NB4 (cell line): ENCODE measurements around the gene TSPAN5.
"Not testable (repeated sequence)": the region's sequence is repeated elsewhere in the genome, so short reads cannot be mapped to it uniquely, and the experiment has no call there.

Experiments
- DNase-seq: peaks from one replicate; pipeline ENCODE4 v3.0.0; 2010; ENCODE audit warnings: low read depth
- H3K4me3 ChIP-seq: one replicate; pipeline ENCODE4 v1.5.1; 2011; ENCODE audit warnings: mild to moderate bottlenecking, low read depth, low read length, moderate library complexity
- MYC ChIP-seq: IDR thresholded peaks from 2 replicates; pipeline ENCODE4 v1.6.1; 2011; ENCODE audit warnings: low read depth, low read length
- POLR2A ChIP-seq: IDR thresholded peaks from 2 replicates; pipeline ENCODE4 v1.6.1; 2011; ENCODE audit warnings: mild to moderate bottlenecking; ENCODE audit not compliant: insufficient read length; ENCODE audit errors: extremely low read depth
- TF ChIP-seq, protein P1 (sequence below): IDR thresholded peaks from 2 replicates; pipeline ENCODE4 v1.6.1; 2011; ENCODE audit warnings: low read depth, low read length
- TF ChIP-seq, protein P2 (sequence below): IDR thresholded peaks from one replicate; pipeline ENCODE4 v1.5.1; 2012; ENCODE audit warnings: low read depth, low read length

The TSPAN5 gene

DNA sequence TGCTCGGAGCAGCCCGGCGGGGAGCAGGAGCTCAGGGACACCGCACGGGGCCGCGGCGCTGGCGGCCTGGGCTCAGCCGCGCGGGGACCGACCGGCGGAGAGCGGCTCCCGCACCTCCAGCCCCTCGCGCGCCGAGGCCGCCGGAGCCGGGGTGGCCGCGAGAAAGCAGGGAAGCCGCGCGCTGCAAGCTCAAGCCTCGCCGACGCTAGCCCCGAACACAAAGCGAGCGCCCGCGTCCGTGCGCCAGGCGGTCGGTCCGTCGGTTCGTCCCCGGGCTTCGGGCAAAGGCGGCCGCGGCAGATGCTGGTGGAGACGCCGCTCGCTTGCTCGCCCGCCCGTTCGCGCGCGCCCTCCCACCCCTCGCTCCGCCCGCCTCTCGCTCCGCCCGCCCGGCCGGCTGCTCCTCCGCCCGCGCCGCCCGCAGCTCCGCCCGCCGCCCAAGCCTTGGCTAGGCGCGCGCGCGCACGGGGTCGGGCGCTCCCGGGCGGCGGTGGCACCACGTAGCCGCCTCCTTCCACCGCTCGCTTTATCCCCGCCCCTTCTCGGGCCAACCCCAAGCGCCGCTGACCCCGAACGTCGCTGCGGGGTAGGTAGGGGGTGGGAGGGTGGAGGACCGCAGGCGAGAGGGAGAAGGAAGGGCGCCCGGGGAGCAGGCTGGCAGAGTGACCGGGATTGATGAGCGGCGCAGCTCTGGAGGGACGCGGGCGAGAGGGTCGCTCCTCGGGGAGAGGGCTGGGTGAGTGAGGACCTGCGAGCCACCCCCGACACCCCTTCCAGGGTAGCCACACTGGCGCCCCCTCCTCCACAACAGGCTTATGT, at the start of gene TSPAN5:
TSS of gene TSPAN5 (minus strand) at position 325 of the 819 bp plus-strand sequence.
- peak within 1 kb of the TSS; percentile 46 for H3K4me3 ChIP-seq
- DNase-seq, result peak; percentile 77
- TF ChIP-seq POLR2A (no peak), MYC (no peak)
- TF ChIP-seq, protein P1, sequence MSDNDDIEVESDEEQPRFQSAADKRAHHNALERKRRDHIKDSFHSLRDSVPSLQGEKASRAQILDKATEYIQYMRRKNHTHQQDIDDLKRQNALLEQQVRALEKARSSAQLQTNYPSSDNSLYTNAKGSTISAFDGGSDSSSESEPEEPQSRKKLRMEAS, result no peak

DNA sequence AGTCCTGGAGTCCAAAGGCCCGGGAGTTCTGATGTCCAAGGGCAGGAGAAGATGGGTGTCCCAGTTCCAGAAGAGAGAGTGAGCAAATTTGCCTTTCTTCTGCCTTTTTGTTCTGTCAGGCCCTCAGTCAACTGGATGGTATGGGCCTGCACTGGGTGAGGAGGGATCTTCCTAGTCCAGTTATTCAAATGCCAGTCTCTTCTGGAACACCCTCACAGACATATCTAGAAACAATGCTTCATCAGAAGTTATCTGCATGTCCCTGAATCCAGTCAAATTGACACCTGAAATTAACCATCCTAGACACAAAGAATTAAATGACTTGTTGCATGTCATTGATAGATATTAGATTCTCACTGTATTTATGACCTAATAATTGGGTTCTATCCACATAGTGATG, 48.5 kb upstream of the TSPAN5 start:
- TF ChIP-seq MYC (no peak), POLR2A (no peak)
- TF ChIP-seq, protein P2, sequence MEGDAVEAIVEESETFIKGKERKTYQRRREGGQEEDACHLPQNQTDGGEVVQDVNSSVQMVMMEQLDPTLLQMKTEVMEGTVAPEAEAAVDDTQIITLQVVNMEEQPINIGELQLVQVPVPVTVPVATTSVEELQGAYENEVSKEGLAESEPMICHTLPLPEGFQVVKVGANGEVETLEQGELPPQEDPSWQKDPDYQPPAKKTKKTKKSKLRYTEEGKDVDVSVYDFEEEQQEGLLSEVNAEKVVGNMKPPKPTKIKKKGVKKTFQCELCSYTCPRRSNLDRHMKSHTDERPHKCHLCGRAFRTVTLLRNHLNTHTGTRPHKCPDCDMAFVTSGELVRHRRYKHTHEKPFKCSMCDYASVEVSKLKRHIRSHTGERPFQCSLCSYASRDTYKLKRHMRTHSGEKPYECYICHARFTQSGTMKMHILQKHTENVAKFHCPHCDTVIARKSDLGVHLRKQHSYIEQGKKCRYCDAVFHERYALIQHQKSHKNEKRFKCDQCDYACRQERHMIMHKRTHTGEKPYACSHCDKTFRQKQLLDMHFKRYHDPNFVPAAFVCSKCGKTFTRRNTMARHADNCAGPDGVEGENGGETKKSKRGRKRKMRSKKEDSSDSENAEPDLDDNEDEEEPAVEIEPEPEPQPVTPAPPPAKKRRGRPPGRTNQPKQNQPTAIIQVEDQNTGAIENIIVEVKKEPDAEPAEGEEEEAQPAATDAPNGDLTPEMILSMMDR, result no peak
- TF ChIP-seq, protein P1, result no peak
- no peak for DNase-seq
- H3K4me3 ChIP-seq, result no peak overlapping the region

DNA sequence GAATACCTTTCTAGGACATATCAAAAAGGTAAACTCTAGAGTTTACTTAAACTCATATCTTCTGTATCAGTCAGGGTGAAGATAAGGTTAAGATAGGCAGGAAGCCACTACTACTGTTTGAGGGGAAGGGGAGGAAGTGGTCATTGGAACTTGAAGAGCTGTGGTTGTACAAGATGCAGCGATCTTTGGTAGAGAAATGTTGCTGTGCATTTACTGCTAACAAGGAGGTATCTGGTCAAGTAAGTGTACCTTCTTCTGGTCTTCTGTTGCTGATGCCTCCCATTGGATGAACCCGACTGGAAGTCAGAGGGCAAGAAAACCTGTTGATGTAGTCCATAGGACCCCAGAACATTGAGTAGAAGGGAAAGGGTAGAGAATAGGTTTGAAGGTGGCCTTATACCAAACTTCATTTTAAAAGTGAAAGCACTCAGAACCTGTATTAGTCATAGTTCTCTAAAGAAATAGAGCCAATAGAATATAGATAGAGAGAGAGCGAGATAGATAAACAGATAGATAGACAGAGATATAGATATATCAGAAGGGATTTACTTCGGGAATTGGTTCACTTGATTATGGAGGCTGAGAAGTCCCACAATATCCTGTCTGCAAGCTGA, 47.9 kb upstream of the TSPAN5 start:
- DNase-seq, result peak; percentile 2
- H3K4me3 ChIP-seq, result no peak overlapping the region
- no peak for TF ChIP-seq POLR2A
- TF ChIP-seq, protein P1, result no peak
- TF ChIP-seq, protein P2, result no peak
- no peak for TF ChIP-seq MYC

DNA sequence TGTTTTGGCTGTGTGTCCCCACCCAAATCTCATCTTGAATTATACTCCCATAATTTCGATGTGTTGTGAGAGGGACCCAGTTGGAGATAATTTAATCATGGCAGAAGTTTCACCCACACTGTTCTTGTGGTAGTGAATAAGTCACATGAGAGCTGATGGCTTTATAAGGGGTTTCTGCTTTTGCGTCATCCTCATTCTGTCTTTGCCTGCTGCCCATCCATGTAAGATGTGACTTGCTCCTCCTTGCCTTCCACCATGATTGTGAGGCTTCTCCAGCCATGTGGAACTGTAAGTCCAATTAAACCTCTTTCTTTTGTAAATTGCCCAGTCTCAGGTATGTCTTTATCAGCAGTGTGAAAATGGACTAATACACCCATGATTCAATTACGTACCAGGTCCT, 47.2 kb upstream of the TSPAN5 start:
- not testable (repeated sequence) for DNase-seq, H3K4me3 ChIP-seq

DNA sequence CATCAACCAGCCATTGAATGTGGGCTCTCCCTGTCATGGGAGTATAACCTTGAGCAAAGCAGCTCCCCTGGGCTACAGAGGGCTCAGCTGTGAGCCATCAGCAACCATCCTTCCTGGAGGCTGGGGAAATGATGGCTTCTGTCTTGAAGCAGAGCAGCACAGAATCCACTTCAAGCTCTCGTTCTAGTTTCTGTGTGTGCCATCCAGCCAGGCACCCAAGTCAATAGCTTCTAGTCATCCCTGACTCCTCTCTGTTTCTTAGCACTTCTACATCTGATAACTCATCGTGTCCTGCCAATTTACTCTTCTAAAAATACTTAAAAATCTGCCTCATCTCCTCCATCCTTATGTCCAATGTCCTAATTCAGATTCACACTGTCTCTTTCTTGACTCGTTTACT, 42.2 kb upstream of the TSPAN5 start:
- no peak overlapping the region for H3K4me3 ChIP-seq
- DNase-seq, result no peak
- TF ChIP-seq, protein P1, result no peak
- no peak for TF ChIP-seq POLR2A
- no peak for TF ChIP-seq MYC
- TF ChIP-seq, protein P2, result no peak

DNA sequence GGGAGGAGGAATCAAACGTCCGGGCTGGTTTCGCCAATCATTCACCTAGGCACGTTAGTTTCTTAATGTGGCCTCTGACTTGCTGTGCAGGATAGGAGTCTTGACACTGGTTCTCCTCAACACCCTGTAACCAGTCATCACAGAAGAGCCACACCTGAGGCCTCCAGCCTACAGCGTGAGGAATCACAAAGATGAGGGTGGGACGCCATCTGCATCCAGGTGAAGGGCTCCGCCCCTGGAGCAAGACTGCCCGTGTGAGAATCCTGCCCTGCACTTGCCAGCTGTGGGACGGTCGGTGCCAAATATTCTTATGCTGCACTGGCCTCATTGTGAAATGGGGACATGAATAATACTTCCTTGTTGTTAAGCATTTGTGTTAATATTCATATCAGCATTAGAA, 35.7 kb upstream of the TSPAN5 start:
- no peak for TF ChIP-seq POLR2A
- TF ChIP-seq, protein P2, result no peak
- no peak for TF ChIP-seq MYC
- TF ChIP-seq, protein P1, result no peak
- H3K4me3 ChIP-seq, result no peak overlapping the region
- DNase-seq, result no peak
